ENCODE measurements around the gene TTC8. TPM values are rescaled to one million over a fixed set of nuclear protein-coding genes. Genes with fewer than 3 reads are reported as not detected.

TTC8 gene
- total RNA-seq, 1 donor from 2014 or later: 29.2 TPM

DNA sequence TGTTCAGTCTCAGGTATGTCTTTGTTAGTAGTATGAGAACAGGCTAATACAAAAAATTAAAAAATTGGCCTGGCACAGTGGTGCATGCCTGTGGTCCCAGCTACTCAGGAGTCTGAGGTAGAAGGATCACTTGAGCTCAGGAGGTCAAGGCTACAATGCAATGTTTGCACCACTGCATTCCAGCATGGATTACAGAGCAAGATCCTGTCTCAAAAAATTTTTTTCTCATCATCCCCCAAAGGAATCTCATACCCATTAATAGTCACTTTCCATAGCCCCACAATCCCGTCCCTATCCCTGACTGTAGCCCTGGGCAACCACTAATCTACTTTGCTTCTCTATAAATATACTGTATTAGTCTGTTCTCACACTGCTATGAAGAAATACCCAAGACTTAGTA, 57.8 kb downstream of the TTC8 start:
- peaks cover 4% of the 10 kb centered on the region for H3K9me3 Mint-ChIP-seq
- H3K27ac Mint-ChIP-seq: no peak overlapping the region
- peaks cover 29% of the 10 kb centered on the region for H3K36me3 Mint-ChIP-seq
- no peaks in the 10 kb centered on the region for H3K27me3 Mint-ChIP-seq
- no peak overlapping the region for H3K4me3 Mint-ChIP-seq
- TF ChIP-seq, protein P1, sequence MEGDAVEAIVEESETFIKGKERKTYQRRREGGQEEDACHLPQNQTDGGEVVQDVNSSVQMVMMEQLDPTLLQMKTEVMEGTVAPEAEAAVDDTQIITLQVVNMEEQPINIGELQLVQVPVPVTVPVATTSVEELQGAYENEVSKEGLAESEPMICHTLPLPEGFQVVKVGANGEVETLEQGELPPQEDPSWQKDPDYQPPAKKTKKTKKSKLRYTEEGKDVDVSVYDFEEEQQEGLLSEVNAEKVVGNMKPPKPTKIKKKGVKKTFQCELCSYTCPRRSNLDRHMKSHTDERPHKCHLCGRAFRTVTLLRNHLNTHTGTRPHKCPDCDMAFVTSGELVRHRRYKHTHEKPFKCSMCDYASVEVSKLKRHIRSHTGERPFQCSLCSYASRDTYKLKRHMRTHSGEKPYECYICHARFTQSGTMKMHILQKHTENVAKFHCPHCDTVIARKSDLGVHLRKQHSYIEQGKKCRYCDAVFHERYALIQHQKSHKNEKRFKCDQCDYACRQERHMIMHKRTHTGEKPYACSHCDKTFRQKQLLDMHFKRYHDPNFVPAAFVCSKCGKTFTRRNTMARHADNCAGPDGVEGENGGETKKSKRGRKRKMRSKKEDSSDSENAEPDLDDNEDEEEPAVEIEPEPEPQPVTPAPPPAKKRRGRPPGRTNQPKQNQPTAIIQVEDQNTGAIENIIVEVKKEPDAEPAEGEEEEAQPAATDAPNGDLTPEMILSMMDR (conservative IDR thresholded peaks at IDR 0.05): no peak
- H3K4me1 Mint-ChIP-seq (ENCODE audit: unreplicated experiment): no peaks in the 10 kb centered on the region
- DNase-seq (ENCODE audit: extremely low spot score, unreplicated experiment): no peak

DNA sequence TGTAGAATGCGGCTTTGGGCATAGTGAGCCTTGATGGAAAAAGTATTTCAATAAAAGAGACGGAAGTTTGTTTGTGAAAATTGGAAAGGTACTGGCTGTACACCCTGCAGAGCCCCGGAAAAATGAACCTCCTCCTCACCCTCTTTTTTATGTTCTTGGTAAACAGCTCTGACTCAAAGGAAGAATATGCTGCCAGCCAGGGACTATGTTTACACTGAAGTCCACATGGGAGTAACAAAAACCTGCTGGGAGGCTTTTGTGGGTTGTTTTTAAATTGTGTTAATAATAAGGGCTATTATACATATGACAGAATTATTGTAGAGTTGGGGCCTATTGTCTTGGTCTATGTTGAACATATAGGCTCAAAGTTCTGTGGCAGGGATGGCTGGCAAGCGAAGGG, 70.7 kb downstream of the TTC8 start:
- H3K9me3 Mint-ChIP-seq: no peaks in the 10 kb centered on the region
- no peaks in the 10 kb centered on the region for H3K36me3 Mint-ChIP-seq
- TF ChIP-seq, protein P1 (conservative IDR thresholded peaks at IDR 0.05): no peak
- no peak overlapping the region for H3K27ac Mint-ChIP-seq
- H3K4me3 Mint-ChIP-seq: no peak overlapping the region
- H3K4me1 Mint-ChIP-seq (ENCODE audit: unreplicated experiment): no peaks in the 10 kb centered on the region
- no peak for DNase-seq (ENCODE audit: extremely low spot score, unreplicated experiment)
- peaks cover 7% of the 10 kb centered on the region for H3K27me3 Mint-ChIP-seq

DNA sequence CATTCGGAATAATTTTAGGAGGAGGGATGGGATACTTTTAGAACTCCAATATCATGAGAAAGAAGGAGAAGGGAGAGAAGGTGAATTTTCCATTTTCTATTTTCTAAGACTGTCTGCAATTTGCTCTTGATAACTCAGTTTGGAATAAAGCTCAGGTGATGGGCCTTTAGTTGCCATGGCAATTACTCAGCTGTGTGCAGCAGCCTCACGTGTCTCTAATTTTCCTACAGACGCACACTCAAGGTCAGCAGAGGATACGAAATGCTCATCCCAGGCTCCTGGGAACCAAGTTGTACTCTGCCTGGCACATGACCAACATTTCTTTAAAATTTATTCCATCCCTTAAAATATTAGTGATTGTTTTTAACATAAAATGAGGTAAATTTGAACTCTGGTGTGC, 76.7 kb downstream of the TTC8 start:
- Mint-ChIP-seq H3K27me3 (peaks cover 3% of the 10 kb centered on the region), H3K4me3 (no peak overlapping the region), H3K27ac (no peak overlapping the region), H3K4me1 (ENCODE audit: unreplicated experiment) (no peaks in the 10 kb centered on the region), H3K36me3 (no peaks in the 10 kb centered on the region), H3K9me3 (no peaks in the 10 kb centered on the region)
- TF ChIP-seq, protein P1 (conservative IDR thresholded peaks at IDR 0.05): no peak
- no peak for DNase-seq (ENCODE audit: extremely low spot score, unreplicated experiment)

DNA sequence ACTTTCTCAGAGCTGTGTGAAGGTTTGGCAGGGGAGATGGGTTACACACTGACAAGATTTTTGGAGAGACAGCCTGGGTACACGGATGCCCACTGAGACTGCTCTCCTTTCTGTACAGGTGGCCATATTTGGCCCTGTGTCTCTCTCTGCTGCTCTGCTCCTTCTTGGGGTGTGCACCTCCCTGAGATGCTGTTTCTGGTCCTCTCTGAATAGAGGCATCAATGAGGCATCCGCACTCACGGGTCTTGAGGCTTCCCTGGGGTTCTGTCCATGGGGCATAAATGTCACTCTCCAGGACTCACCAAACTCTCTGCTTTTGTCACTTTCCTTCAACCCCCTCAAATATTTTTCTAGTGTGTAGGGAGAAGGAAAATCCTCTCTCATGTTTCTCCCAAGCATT, 77.5 kb downstream of the TTC8 start:
- Mint-ChIP-seq H3K27ac (no peak overlapping the region), H3K9me3 (no peaks in the 10 kb centered on the region), H3K4me3 (no peak overlapping the region), H3K27me3 (peaks cover 3% of the 10 kb centered on the region), H3K36me3 (no peaks in the 10 kb centered on the region), H3K4me1 (ENCODE audit: unreplicated experiment) (no peaks in the 10 kb centered on the region)
- DNase-seq (ENCODE audit: extremely low spot score, unreplicated experiment): no peak
- TF ChIP-seq, protein P1 (conservative IDR thresholded peaks at IDR 0.05): no peak

DNA sequence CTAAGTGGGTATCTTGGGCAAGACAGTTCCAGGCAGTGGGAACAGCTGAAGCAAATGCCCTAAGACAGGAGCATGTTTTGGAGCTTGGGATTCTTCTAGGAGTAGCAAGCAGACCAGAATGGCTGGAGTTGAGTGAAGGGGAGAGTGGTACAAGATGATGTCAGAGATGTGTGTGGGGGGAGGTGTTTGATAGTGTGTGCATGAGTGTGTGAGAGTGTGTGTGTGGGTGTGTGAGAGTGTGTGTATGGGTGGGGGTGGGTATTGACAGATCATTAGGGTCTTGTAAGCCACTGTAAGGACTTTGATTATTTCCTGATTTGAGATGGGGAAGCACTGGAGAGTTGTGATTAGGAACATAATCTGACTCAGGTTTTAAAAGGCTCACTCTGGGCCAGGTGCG, 78.4 kb downstream of the TTC8 start:
- Mint-ChIP-seq H3K36me3 (no peaks in the 10 kb centered on the region), H3K9me3 (no peaks in the 10 kb centered on the region), H3K27me3 (peaks cover 3% of the 10 kb centered on the region), H3K4me1 (ENCODE audit: unreplicated experiment) (no peaks in the 10 kb centered on the region), H3K27ac (no peak overlapping the region), H3K4me3 (no peak overlapping the region)
- TF ChIP-seq, protein P1 (conservative IDR thresholded peaks at IDR 0.05): no peak
- no peak for DNase-seq (ENCODE audit: extremely low spot score, unreplicated experiment)

DNA sequence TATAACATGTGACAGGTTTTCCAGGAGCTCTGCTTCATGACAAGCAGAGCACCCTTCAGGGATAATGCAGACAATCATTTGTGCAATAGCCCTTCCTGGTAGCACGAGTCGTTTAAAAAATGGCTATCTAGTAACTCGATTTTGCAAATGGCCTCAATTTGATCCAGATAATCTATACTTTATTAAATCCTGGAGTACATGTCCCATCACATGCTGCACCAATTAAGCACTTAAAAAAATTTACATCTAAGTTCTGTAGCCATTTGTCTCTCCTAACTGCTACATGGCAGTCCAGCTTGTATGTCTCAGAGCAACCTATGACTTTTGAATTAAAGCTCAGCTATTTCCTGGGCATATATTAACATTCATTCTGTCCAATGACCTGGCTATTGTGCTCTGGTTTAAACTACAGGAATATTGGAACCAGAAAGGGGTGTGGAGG, 79.8 kb downstream of the TTC8 start:
- TF ChIP-seq, protein P1 (conservative IDR thresholded peaks at IDR 0.05): no peak
- no peak for DNase-seq (ENCODE audit: extremely low spot score, unreplicated experiment)
- no peak overlapping the region for H3K27ac Mint-ChIP-seq
- H3K9me3 Mint-ChIP-seq: no peaks in the 10 kb centered on the region
- H3K4me3 Mint-ChIP-seq: no peak overlapping the region
- no peaks in the 10 kb centered on the region for H3K4me1 Mint-ChIP-seq (ENCODE audit: unreplicated experiment)
- H3K27me3 Mint-ChIP-seq: peaks cover 3% of the 10 kb centered on the region
- H3K36me3 Mint-ChIP-seq: no peaks in the 10 kb centered on the region
